Stomach (tissue), 9 donors: ENCODE results near the gene SRP54. TPM values are rescaled to one million over a fixed set of nuclear protein-coding genes. Genes with fewer than 3 reads are reported as not detected.
A peak's percentile ranks its signal among the peaks of the same experiment; 100 is the strongest.

ENCODE experiments used
- DNase-seq, 2 donors: peaks; one replicate each; pipeline versions ENCODE4 v3.0.0 to v3.0.0-alpha.2; 2013 to 2019
- H3K27ac ChIP-seq, 5 donors: fragments of 200-600 bp in 4 of 5; sonication (generic) in 4 of 5; one replicate each; pipeline ENCODE4 v1.5.1; 2013 to 2019; ENCODE audit warnings: mild to moderate bottlenecking in 1 of 5, moderate library complexity in 1 of 5
- H3K27me3 ChIP-seq, 3 donors: fragments of 200-600 bp; sonication (generic); one replicate each; pipeline ENCODE4 v1.5.1; 2017 to 2019; ENCODE audit warnings: mixed run types in 1 of 3
- H3K36me3 ChIP-seq, 4 donors: fragments of 200-600 bp; sonication (generic); 1 replicate in 3 of 4; 2 replicates in 1 of 4; pipeline ENCODE4 v1.5.1; 2016 to 2019
- H3K4me1 ChIP-seq, 4 donors: fragments of 200-600 bp; sonication (generic); one replicate each; pipeline ENCODE4 v1.5.1; 2016 to 2019
- H3K4me3 ChIP-seq, 4 donors: fragments of 200-600 bp; sonication (generic) in 3 of 4; one replicate each; pipeline ENCODE4 v1.5.1; 2016 to 2019; ENCODE audit warnings: mild to moderate bottlenecking in 1 of 4
- H3K9me3 ChIP-seq, 4 donors: fragments of 200-600 bp; sonication (generic); one replicate each; pipeline ENCODE4 v1.5.1; 2016 to 2019
- CTCF ChIP-seq, 7 experiments: fragments of 450-650 bp in 4 of 7; fragments of 200-600 bp in 3 of 7; sonication (generic) in 3 of 7; IDR thresholded peaks; one replicate each; pipeline ENCODE4 v1.5.1; 2016 to 2019; ENCODE audit warnings: antibody characterized with exemption in 7 of 7, control low read depth in 2 of 7, mild to moderate bottlenecking in 1 of 7
- EP300 ChIP-seq: sonication (generic); formaldehyde crosslinking; IDR thresholded peaks from one replicate; pipeline ENCODE4 v1.6.1; 2017; ENCODE audit warnings: antibody characterized with exemption
- POLR2A ChIP-seq, 4 donors: fragments of 450-650 bp; IDR thresholded peaks; one replicate each; pipeline ENCODE4 v1.6.1; 2016; ENCODE audit warnings: antibody characterized with exemption in 4 of 4, control low read depth in 2 of 4, mild to moderate bottlenecking in 1 of 4, moderate library complexity in 1 of 4
- POLR2AphosphoS5 ChIP-seq, 3 donors: sonication (generic); formaldehyde crosslinking; IDR thresholded peaks; one replicate each; pipeline ENCODE4 v1.6.1; 2016; ENCODE audit warnings: antibody characterized with exemption in 3 of 3
- WGBS, 5 donors: extraction: QIAGEN DNeasy Blood & Tissue Kit in 3 of 5; methylation state at CpG; one replicate each; pipeline versions ENCODE4 v1.1.5 to v1.1.7; 2013 to 2018; 5-methylcytosine and 5-hydroxymethylcytosine counted together
- intact Hi-C: fragments of 100-400 bp; cut with DNase I; formaldehyde crosslinking; loops from one replicate; pipeline ENCODE4 v1.15.1; 2023; ENCODE audit warnings: low total_unique reads
- polyA plus RNA-seq, 3 donors: library from polyadenylated mRNA; stranded (reverse); fragments of 200-250 nt; gene quantifications; one replicate each; pipeline ENCODE4 v1.2.3, GENCODE V29; 2013
- total RNA-seq, 5 donors: library from RNA; depleted of rRNA; stranded (reverse); fragments of >200 nt; gene quantifications; one replicate each; pipeline versions ENCODE4 v1.1.0 to v1.2.3, GENCODE V29; 2014 to 2016
- donor health status: healthy with polysubstance abuse.
- donor health status: Bipolar disorder and iron deficiency.
- donor health status: healthy.

SRP54 gene
- total and polyA plus RNA-seq, 8 donors = 12.9 to 111 (median 23.7) TPM

DNA sequence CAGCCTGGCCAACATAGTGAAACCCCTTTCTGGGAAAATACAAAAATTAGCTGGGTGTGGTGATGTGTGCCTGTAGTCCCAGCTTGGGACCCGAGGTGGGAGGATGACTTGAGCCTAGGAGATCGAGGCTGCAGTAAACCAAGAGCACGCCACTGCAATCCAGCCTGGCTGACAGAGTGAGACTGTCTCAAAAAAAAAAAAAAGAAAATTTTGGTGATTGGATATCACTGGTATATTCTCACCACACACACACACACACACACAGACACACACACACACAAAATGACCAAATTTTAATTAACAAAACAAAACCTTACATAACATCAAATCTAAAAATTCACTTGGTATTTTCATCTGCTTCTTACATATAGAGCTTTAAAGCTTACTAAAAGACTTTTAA lies 59.8 kb downstream of the SRP54 start:
- Histone ChIP-seq H3K27me3 (no peaks in the 10 kb centered on the region), H3K36me3 (no peaks in the 10 kb centered on the region), H3K4me3 (no peak overlapping the region), H3K9me3 (no peaks in the 10 kb centered on the region), H3K27ac (no peak overlapping the region), H3K4me1 (peaks cover 4 to 16% (median 12%) of the 10 kb centered on the region in 4 donors)
- intact Hi-C loops = no loop called here
- DNase-seq = no peak
- TF ChIP-seq POLR2A (IDR thresholded peaks at IDR 0.05) (no peak), EP300 (no peak), POLR2AphosphoS5 (IDR thresholded peaks at IDR 0.05) (no peak), CTCF (IDR thresholded peaks at IDR 0.05) (no peak)
- 86 to 98% (median 93%) methylated on average over 3 of the region's 3 CpGs for WGBS, 5 donors

- intact Hi-C loops = no loop called here
- DNase-seq = no peak
- TF ChIP-seq CTCF (IDR thresholded peaks at IDR 0.05) = no peak
- Histone ChIP-seq H3K27ac (no peak overlapping the region), H3K4me3 (no peak overlapping the region), H3K36me3 (no peaks in the 10 kb centered on the region), H3K4me1 (peaks cover 4 to 20% (median 16%) of the 10 kb centered on the region in 4 donors), H3K9me3 (no peaks in the 10 kb centered on the region), H3K27me3 (no peaks in the 10 kb centered on the region)
- WGBS, 5 donors = 91 to 98% (median 96%) methylated on average over 2 of the region's 2 CpGs
Observed at GRCh38 chr14:35043046-35043445, 60.3 kb downstream of the SRP54 start.

DNA sequence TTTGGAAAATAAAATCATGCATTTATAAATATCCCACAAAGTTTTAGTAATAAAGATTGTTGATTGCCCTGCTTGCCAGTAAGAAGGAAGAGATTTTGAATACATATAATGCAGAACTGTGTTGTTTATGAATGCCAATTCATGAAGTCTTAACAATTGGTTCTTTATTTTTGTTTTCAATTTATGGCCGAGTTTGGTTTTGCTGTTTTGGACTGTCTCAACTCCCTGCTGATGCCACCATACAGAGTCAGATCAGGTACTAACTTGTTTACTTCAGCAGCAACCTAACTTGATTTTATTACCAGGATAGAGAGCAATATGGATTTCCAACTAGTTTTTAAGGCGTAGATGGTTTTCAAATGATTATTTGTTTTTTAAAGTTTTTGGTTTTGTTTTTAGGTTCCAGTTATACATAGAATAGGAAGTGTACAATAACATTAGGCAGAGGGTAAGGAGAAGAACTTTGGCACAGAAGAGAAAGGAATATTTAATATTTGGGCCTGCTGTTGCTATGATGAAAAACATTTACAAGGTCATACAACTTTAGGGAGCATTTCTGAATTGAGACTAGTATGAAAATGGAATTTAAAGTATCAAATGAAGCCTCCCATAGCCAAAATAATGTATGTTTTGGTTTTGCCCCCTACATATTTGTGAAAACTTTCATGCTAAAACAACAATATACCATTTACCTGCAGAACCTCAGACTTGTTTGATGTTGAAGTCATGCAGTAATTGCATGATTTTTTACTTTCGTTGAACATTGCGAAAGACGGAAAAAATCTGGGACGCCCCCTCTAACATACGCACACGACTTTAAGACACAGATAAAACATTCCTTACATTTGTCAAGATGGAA lies 62.4 kb downstream of the SRP54 start:
- peak in 1 of 2 donors; percentile 62 for DNase-seq
- Histone ChIP-seq H3K27me3 (no peaks in the 10 kb centered on the region), H3K36me3 (peaks cover 0 to 8% (median 4%) of the 10 kb centered on the region in 4 donors), H3K4me3 (peak overlapping the region; percentile 51 to 88 (median 82)), H3K9me3 (no peaks in the 10 kb centered on the region), H3K4me1 (peaks cover 4 to 41% (median 28%) of the 10 kb centered on the region in 4 donors), H3K27ac (peak overlapping the region; percentile 82 to 100 (median 99))
- intact Hi-C loops = no loop called here
- TF ChIP-seq CTCF (IDR thresholded peaks at IDR 0.05) (no peak), EP300 (no peak), POLR2A (IDR thresholded peaks at IDR 0.05) (no peak), POLR2AphosphoS5 (IDR thresholded peaks at IDR 0.05) (no peak)
- 12 to 23% (median 19%) methylated on average over 8 of the region's 8 CpGs for WGBS, 5 donors

GRCh38 chr14:35045798-35046047 lies 62.9 kb downstream of the SRP54 start:
- intact Hi-C loops = no loop called here
- TF ChIP-seq CTCF (IDR thresholded peaks at IDR 0.05) = no peak

More at GRCh38 chr14:35045798-35046047, 62.9 kb downstream of the SRP54 start:
- WGBS, 5 donors = 0 to 1% (median 0%) methylated on average over 6 of the region's 6 CpGs
- Histone ChIP-seq H3K27me3 (no peaks in the 10 kb centered on the region), H3K27ac (peak overlapping the region; percentile 82 to 100 (median 99)), H3K36me3 (peaks cover 0 to 13% (median 6%) of the 10 kb centered on the region in 4 donors), H3K4me3 (peak overlapping the region; percentile 51 to 88 (median 82)), H3K4me1 (peaks cover 4 to 46% (median 30%) of the 10 kb centered on the region in 4 donors), H3K9me3 (no peaks in the 10 kb centered on the region)
- DNase-seq = no peak
